Measurements from ENCODE around the gene ZBTB42. TPM values are rescaled to one million over a fixed set of nuclear protein-coding genes. Genes with fewer than 3 reads are reported as not detected.
"Not testable (repeated sequence)": the region's sequence is repeated elsewhere in the genome, so short reads cannot be mapped to it uniquely, and the experiment has no call there.

Gene ZBTB42
- total and polyA plus RNA-seq, 2 of the 4 experiments (the other 2 are of a cell fraction), result 1.3 to 2.3 TPM

GRCh38 chr14:104836171-104836935 is 35.5 kb downstream of the ZBTB42 start:
- H2BK5ac ChIP-seq (ENCODE audit: low read depth, low read length, poor library complexity, severe bottlenecking); H4K91ac ChIP-seq (ENCODE audit: insufficient read depth, low read depth, low read length); H4K5ac ChIP-seq (ENCODE audit: low read depth, low read length); H3K23ac ChIP-seq (ENCODE audit: low read depth, low read length); H3K79me1 ChIP-seq (ENCODE audit: low read depth in 1 of 2, low read length in 2 of 2); H3K36me3 ChIP-seq (ENCODE audit: control insufficient read depth, insufficient read depth, low read length); ATAC-seq (ENCODE audit: low read depth); H3K4me3 ChIP-seq (ENCODE audit: insufficient read depth, low read depth, low read length); H3K56ac ChIP-seq (ENCODE audit: extremely low read depth, insufficient read depth, low read length); H3K4me1 ChIP-seq (ENCODE audit: control insufficient read depth, insufficient read depth, low read length); H3K27me3 ChIP-seq (ENCODE audit: control insufficient read depth, insufficient read depth, low read length); H2AK9ac ChIP-seq (replicated peaks; ENCODE audit: low read depth, low read length, poor library complexity); H4K8ac ChIP-seq (ENCODE audit: low read depth in 2 of 2, low read length in 2 of 2); H3K9me1 ChIP-seq (ENCODE audit: insufficient read depth, low read length); H2BK20ac ChIP-seq (ENCODE audit: low read depth, low read length); H3K14ac ChIP-seq (replicated peaks; ENCODE audit: low read depth, low read length); BruUV-seq (replicated peaks); H2BK15ac ChIP-seq (ENCODE audit: low read depth, low read length); intact Hi-C loops (cut with micrococcal nuclease); H3K4ac ChIP-seq (ENCODE audit: low read depth, low read length); CTCF ChIA-PET; H2BK120ac ChIP-seq (ENCODE audit: low read depth, low read length); H3K18ac ChIP-seq (ENCODE audit: low read depth, low read length); H3K27ac ChIP-seq (ENCODE audit: insufficient read depth, low read length); in situ Hi-C loops (cut with MboI; ENCODE audit: low sequenced_read_pairs); H2AK5ac ChIP-seq (ENCODE audit: low read depth, low read length); H3K9ac ChIP-seq (ENCODE audit: low read depth, low read length); H4K20me1 ChIP-seq (ENCODE audit: insufficient read depth, low read length); H2AFZ ChIP-seq (replicated peaks; ENCODE audit: low read length, poor library complexity); H3K4me2 ChIP-seq (ENCODE audit: low read depth, low read length); H3K9me3 ChIP-seq (ENCODE audit: control insufficient read depth, insufficient read depth, low read length); DNase-seq; POLR2A ChIA-PET (ENCODE audit: unreplicated experiment); dilution Hi-C loops (cut with HindIII; ENCODE audit: low sequenced_read_pairs, unreplicated experiment): not testable (repeated sequence)
- WGBS, 2 experiments (ENCODE audit: extremely low coverage in 2 of 2, insufficient read length in 1 of 2), result 93% methylated on average over 6 of the region's 41 CpGs; no CpG with 5 or more reads in 1 of the 2 experiments
